HG02970 (cell line): ENCODE measurements around the gene LDHAL6B.

Source experiments
- ATAC-seq: cut with Tn5 transposase; IDR thresholded peaks from one replicate; pipeline ENCODE4 v1.9.1; 2021; ENCODE audit warnings: mild to moderate bottlenecking, moderate library complexity, moderate number of reproducible peaks; ENCODE audit not compliant: unreplicated experiment, low FRiP score

The LDHAL6B gene

DNA sequence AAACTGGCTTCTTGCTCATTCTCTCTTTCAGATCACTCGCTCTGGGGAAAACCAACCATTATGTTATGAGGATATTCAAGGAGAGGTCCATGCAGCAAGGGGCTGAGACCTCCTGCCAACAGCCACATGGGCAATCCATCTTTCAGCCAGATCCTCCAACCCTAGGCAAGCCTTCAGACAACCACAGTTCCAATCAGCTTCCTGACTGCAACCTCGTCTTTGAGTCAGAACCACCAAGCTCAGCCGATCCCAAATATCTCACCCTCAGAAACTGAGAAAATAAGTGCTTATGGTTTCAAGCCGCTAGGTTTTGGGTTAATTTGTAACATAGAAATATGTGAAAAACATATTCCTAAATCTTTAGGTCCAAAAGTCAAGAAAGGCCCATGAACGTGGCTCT, 10.3 kb downstream of the LDHAL6B start:
- ATAC-seq = no peak

GRCh38 chr15:59217876-59218498, 11.3 kb downstream of the LDHAL6B start:
- no peak for ATAC-seq

GRCh38 chr15:59218710-59219109, 12.1 kb downstream of the LDHAL6B start:
- ATAC-seq = no peak

DNA sequence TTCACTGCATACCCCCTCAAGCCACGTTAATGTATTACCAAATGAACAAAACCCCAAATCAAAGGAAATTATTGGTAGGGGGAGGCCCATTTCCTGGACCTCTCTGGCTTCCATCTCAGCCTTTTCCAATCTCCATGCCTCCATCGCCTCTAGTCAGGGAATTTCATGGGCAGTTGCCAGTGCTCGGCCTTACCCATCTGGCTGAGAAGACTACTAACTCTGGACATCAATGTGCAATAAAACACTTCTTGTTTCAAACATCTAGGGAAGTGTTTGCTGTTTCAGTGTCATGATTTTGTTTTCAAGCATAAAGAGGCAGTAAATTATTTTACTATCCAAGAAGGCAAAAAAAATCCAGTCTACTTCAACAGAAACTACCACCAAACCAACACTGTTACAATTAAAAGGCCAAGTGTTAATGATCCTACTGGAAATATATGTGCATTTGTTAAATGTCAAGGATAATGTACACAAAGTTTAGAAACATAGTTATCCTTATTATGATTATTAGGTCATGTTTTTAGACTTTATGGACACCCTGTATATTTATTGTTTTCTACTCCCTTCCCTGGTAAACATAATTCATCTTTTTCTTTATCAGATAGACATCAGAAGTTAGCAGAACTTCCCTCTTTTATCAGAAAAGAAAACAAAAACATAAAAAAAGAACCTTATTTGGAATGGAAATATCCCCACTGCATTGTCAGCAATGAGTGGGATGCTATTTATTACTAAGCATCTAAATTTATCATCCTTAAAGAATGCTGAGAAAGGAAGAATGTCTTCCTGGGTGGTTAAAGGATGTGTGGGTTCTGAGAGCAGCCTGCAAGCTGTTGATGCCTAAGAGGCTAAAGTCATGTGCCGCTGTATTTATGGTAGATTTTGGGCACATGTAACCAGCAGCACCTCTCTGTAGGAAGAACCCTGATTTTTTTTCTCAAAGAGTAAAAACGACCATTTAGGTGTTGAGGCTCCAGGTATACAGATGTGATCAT, 15.2 kb downstream of the LDHAL6B start:
- no peak for ATAC-seq

DNA sequence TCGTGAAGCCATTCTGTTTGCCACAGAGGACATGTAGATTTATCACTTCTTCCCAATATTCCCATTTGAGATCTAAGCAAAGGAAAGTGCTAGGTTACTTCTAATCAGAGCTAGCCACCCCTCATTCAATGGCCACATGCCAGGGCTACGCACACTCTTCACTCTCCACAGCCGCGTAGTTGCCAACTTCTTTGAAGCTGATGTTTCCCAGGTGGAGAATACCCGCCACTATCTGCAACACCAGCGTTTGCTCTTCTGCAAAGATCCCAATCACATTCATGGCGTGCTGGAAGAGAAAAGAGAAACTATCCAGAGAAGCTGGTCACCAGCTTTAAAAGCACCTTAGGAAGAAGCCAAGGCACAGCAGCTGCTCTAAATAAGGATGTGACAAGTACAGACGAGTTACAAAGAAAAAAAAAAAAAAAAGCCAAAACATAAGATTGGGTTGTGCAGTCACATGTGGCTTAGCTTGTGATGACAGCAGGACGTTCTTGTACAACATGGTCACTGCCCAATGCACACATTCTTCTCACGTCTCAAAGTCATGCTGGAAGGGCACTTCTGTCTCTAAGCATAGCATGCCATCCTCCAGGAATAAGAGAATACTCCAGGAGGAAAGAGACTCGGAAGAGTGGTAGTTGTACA, 16.4 kb downstream of the LDHAL6B start:
- no peak for ATAC-seq

GRCh38 chr15:59223736-59224135, 17.1 kb downstream of the LDHAL6B start:
- no peak for ATAC-seq

- ATAC-seq = no peak
Observed at GRCh38 chr15:59224474-59224873, 17.8 kb downstream of the LDHAL6B start.

GRCh38 chr15:59227021-59227420, 20.4 kb downstream of the LDHAL6B start:
- ATAC-seq = no peak

GRCh38 chr15:59229015-59229414, 22.4 kb downstream of the LDHAL6B start:
- ATAC-seq = no peak

DNA sequence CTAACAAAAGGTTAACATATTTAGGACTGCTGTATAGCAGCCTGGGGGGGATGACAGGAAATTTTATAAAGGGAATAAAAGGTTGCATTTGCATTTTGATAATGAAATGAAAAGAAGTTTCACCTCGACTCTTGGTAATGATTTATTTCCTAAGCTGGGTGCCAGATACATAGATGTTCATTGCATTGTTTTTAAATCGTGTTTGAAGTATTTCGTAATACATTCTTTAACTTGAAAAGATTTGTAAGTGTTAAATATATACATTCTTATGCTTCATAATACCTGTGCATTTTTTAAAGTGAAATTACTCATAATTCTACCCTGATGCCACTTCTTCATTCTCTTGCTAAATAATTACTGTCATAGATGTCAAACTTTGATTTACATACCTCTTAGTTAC, 22.8 kb downstream of the LDHAL6B start:
- ATAC-seq = no peak

DNA sequence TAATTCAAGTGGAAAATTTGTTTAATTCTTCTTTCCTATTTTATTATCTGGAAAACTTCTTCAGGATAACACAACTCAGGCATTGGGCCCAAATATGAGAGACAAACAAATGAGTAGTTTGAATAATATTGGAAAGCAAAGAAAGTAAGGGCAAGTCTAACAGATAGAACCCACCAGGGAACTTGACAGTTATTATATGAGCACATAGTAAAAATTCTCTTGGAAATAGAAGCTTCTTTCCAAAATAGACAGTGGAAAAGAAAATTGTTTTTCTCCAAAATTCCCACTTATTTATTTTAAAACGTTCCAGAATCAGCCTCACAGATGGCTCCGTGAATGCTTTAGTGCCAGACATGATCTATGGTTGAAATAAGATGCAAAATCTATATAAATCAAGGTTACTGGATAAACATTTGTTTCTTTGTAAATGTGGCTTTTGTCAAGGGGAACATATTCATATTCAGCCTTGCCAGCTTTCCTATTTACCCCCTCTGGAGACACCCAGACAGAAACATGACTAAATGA, 23.9 kb downstream of the LDHAL6B start:
- no peak for ATAC-seq

GRCh38 chr15:59232476-59232875, 25.8 kb downstream of the LDHAL6B start:
- ATAC-seq = no peak

DNA sequence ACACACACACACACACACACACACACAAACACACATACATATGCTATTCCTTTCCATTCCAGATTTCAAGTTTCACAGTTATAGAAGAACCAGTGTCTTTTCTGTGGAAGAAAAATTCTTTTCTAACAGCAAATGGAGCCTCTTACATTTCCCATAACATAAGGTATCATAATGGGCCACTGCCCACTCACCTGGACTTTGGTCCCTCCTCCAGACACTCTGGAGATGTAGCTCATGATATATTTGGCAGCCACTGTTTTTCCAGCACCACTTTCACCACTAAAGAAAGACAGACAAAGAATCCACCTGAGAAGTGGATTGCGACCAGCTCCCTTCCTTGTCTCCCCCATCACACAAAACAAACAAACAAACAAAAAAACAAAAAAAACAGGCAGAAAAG, 29.8 kb downstream of the LDHAL6B start:
- no peak for ATAC-seq

GRCh38 chr15:59237119-59237855, 30.6 kb downstream of the LDHAL6B start:
- ATAC-seq = peak; percentile 47

DNA sequence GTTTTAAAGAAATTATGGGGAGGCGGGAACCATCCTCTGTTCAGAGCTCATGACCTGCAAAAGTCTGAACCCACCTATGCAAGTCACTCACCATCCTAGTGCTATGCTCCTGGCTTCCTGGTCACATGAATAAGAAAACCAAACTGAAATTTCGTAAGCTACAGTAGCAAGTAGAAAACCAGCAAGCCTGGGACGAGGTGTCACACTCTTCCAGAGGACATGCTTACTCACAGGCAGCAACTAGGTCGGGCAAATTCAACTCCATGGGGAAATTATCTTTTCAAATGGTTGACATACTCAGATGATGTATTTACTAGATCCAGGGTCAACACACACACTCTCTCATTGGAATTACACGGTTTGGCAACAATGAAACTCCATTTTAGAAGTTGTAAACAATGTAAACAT, 31.3 kb downstream of the LDHAL6B start:
- peak; percentile 64 for ATAC-seq

DNA sequence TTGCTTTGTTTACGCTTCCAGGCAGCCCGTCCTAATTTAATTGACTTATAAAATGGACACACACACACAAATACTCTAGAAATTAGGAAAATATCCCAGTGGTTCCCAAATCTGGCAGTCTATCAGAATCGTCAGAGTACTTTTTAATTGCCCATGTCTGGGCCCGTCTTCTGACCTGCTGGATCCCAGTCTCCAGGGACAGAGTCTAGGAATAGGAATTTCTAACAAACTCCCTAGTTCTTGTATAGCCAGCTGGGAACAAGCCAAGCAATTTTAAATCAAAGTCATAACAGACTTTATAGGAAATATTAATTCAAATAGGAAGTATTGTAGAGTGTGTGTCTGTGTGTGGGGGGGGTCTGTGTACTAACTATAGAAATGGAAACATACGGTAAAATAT, 33.4 kb downstream of the LDHAL6B start:
- no peak for ATAC-seq

- ATAC-seq = no peak
Observed at GRCh38 chr15:59242649-59243048, 36.0 kb downstream of the LDHAL6B start.

DNA sequence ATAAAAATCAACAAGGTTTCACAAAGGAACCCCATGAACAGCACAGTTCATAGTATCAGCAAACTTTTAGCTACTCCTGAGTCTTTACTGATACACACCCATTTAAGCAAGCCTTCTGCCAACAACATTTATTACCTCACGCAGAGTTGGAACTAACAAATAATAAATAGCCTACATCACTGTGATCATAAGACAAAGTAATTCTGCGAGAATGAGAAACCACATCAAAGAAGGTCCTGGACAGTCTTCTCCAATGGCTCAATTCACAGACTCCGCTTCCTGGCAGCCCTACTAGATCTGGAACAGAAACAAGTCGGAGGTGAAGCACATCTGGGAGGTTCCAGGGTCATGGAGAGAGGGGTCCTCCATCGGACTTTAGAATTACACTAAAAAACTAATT, 37.0 kb downstream of the LDHAL6B start:
- ATAC-seq = no peak

DNA sequence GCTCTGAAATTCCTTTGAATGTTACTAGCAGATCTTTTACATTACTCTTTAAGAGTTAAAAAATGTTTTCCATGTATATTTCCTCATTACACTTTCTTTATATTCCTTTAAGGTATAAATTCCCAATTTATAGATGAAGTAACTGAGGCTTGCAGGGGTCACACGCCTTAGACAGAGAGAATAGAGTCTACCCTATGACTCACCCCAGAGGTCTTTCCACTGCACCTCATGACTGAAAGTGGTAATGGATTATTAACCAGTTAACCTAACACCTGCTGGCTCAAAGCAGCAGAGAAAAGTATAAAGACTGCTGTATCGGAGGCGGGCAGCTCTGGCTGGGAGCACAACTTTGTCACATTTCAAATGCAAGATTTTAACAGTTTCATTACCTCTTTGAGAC, 37.7 kb downstream of the LDHAL6B start:
- ATAC-seq = no peak

DNA sequence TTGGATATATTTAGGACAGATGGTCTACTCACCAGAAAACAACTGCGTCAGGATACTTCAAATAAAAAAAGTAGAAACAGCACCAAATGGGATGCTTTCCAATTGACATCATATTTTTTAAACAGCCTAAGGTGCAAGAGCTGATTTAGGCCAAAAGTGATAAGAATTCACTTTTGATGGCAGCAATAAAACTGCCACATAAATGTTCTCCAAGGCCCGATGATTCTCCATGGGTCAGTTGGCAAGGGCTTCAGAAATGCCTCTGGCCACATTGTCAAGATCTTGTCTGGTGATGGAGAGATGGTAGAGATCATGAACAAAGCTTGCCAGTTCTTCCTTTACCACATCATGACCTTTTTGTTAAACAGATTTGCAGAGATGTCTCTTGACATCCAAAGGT, 38.9 kb downstream of the LDHAL6B start:
- no peak for ATAC-seq
